K562 (cell line): ENCODE results near the gene SLC5A11. TPM values are rescaled to one million over a fixed set of nuclear protein-coding genes. Genes with fewer than 3 reads are reported as not detected.
A peak's percentile ranks its signal among the peaks of the same experiment; 100 is the strongest.

Experiments used
- CBX1 ChIP-seq: sonication (generic); IDR thresholded peaks from 2 replicates; pipeline ENCODE4 v1.6.1; 2016; ENCODE audit warnings: antibody characterized with exemption, low read depth, mild to moderate bottlenecking
- DNMT1 ChIP-seq: fragments of 450-650 bp; IDR thresholded peaks from 2 replicates; pipeline ENCODE4 v1.6.1; 2016; ENCODE audit warnings: antibody characterized with exemption, mild to moderate bottlenecking
- GMEB1 ChIP-seq: fragments of 250-450 bp; sonication (Bioruptor Pico); IDR thresholded peaks from 2 replicates; pipeline ENCODE4 v1.4.0; 2020; ENCODE audit warnings: mild to moderate bottlenecking
- MLLT1 ChIP-seq, 2 experiments: fragments of 450-650 bp; IDR thresholded peaks; 2 replicates each; pipeline ENCODE4 v1.6.1; 2016
- PBX2 ChIP-seq, 2 experiments: IDR thresholded peaks in 1 of 2; conservative IDR thresholded peaks in 1 of 2; 2 replicates each; pipeline ENCODE4 v1.6.1; 2016; ENCODE audit warnings: low read depth in 2 of 2, mild to moderate bottlenecking in 1 of 2, missing compliant biosample characterization in 1 of 2, missing genetic modification characterization in 1 of 2, moderate library complexity in 1 of 2
- SPI1 ChIP-seq: IDR thresholded peaks from 2 replicates; pipeline ENCODE4 v1.6.1; 2011; ENCODE audit warnings: low read depth, low read length, control low read depth, borderline replicate concordance
- TFAP4 ChIP-seq: sonication (generic); formaldehyde crosslinking; IDR thresholded peaks from 2 replicates; pipeline ENCODE4 v1.8.0; 2022; ENCODE audit warnings: missing genetic modification reagents, mild to moderate bottlenecking, moderate library complexity, borderline replicate concordance
- ZBTB17 ChIP-seq: fragments of 450-650 bp; formaldehyde crosslinking; IDR thresholded peaks from 2 replicates; pipeline ENCODE4 v1.4.0; 2020; ENCODE audit warnings: mild to moderate bottlenecking
- ZBTB40 ChIP-seq, 2 experiments: fragments of 450-650 bp in 1 of 2; sonication (generic) in 1 of 2; formaldehyde crosslinking in 1 of 2; IDR thresholded peaks; 2 replicates each; pipeline versions ENCODE4 v1.7.1 to v1.9.0; 2016 to 2022; ENCODE audit warnings: inconsistent platforms in 1 of 2, mild to moderate bottlenecking in 1 of 2, missing genetic modification reagents in 1 of 2
- polyA plus RNA-seq, 8 experiments: library from polyadenylated mRNA; depleted of rRNA in 4 of 8; stranded (reverse) in 5 of 8; unstranded in 3 of 8; fragments of >200 nt; fragmentation: Nextera tagmentation in 2 of 8; fragmentation: Illumina TruSeq in 1 of 8; extraction: Ambion mirVana in 2 of 8; extraction: Trizol in 1 of 8; gene quantifications; 2 replicates each; pipeline versions ENCODE4 v1.2.1 to v1.2.3, GENCODE V29; 2011 to 2014; ENCODE audit warnings: inconsistent platforms in 1 of 8, missing spikeins in 1 of 8
- total RNA-seq, 7 experiments: library from RNA; depleted of rRNA in 6 of 7; stranded (reverse); fragments of >200 nt in 6 of 7; fragmentation: Illumina TruSeq in 2 of 7; extraction: Trizol in 2 of 7; gene quantifications; 2 replicates each; pipeline versions ENCODE4 v1.2.1 to v1.2.3, GENCODE V29; 2011 to 2021; ENCODE audit warnings: low replicate concordance in 1 of 7

Gene SLC5A11
- total and polyA plus RNA-seq, 9 of the 15 experiments (the other 6 are each of a cell fraction or from before 2014, with no cell fraction given): 0.04 to 0.25 (median 0.11) TPM; not detected in 3

GRCh38 chr16:24838554-24839266, 7.1 kb upstream of the SLC5A11 start (continued):
- TF ChIP-seq TFAP4 (CRISPR knock-in tag): no peak
- no peak for TF ChIP-seq GMEB1 (CRISPR knock-in tag)
- no peak for TF ChIP-seq DNMT1
- TF ChIP-seq MLLT1 (IDR thresholded peaks at IDR 0.05): peak in 1 of 2 experiments; percentile 41; a peak in 1 of 4 replicates
- no peak for TF ChIP-seq CBX1
- no peak for TF ChIP-seq PBX2 (CRISPR knock-in tag; IDR thresholded peaks at IDR 0.05; ENCODE audit: low read depth)
- TF ChIP-seq PBX2 (tag; conservative IDR thresholded peaks at IDR 0.05; ENCODE audit: low read depth): 0 out of 2 replicates have a peak, but pooled peaks have one; percentile 2
- no peak for TF ChIP-seq ZBTB40 (IDR thresholded peaks at IDR 0.05)
- TF ChIP-seq ZBTB40 (CRISPR knock-in tag; IDR thresholded peaks at IDR 0.05): no peak
- TF ChIP-seq SPI1: no peak
- 0 out of 2 replicates have a peak, but pooled peaks have one; percentile 36 for TF ChIP-seq ZBTB17 (CRISPR knock-in tag)
